ENCODE measurements around the gene EML1. TPM values are rescaled to one million over a fixed set of nuclear protein-coding genes. Genes with fewer than 3 reads are reported as not detected.

EML1 gene
- total RNA-seq, 3 donors from 2014 or later (not counting 1 experiment from before 2014, with no cell fraction given), result not detected

GRCh38 chr14:99938896-99939295, 145.7 kb downstream of the EML1 start:
- Mint-ChIP-seq H3K4me1 (no peaks in the 10 kb centered on the region), H3K27me3 (ENCODE audit: low read depth in 2 of 2) (peaks cover 8 to 11% of the 10 kb centered on the region in 2 donors), H3K27ac (no peak overlapping the region), H3K36me3 (no peaks in the 10 kb centered on the region), H3K9me3 (no peaks in the 10 kb centered on the region), H3K4me3 (no peak overlapping the region)
- H3K27me3 ChIP-seq (ENCODE audit: control insufficient read depth, insufficient read depth, low read length), result no peaks in the 10 kb centered on the region
- DNase-seq (no peak), ATAC-seq (no peak)
- intact Hi-C loops (cut with micrococcal nuclease), result no loop called here
- no peak overlapping the region for H3K4me3 ChIP-seq (ENCODE audit: low read length)
- 93% methylated on average over 15 of the region's 15 CpGs for WGBS (ENCODE audit: insufficient coverage)
- H3K4me1 ChIP-seq (ENCODE audit: control insufficient read depth, insufficient read depth, low read length), result no peaks in the 10 kb centered on the region
- no peak overlapping the region for H3K27ac ChIP-seq (ENCODE audit: low read length)
- no peaks in the 10 kb centered on the region for H3K9me3 ChIP-seq (ENCODE audit: control insufficient read depth, insufficient read depth, low read length)
- no peaks in the 10 kb centered on the region for H3K36me3 ChIP-seq (ENCODE audit: control insufficient read depth, insufficient read depth, low read length)
- no peak for TF ChIP-seq CTCF (IDR thresholded peaks at IDR 0.05)

GRCh38 chr14:99939421-99939820, 146.2 kb downstream of the EML1 start:
- Histone ChIP-seq H3K36me3 (ENCODE audit: control insufficient read depth, insufficient read depth, low read length) (no peaks in the 10 kb centered on the region), H3K4me3 (ENCODE audit: low read length) (no peak overlapping the region), H3K4me1 (ENCODE audit: control insufficient read depth, insufficient read depth, low read length) (no peaks in the 10 kb centered on the region), H3K27ac (ENCODE audit: low read length) (no peak overlapping the region), H3K27me3 (ENCODE audit: control insufficient read depth, insufficient read depth, low read length) (no peaks in the 10 kb centered on the region), H3K9me3 (ENCODE audit: control insufficient read depth, insufficient read depth, low read length) (no peaks in the 10 kb centered on the region)
- no peak for ATAC-seq
- TF ChIP-seq CTCF (IDR thresholded peaks at IDR 0.05), result no peak
- no peak overlapping the region for H3K27ac Mint-ChIP-seq
- intact Hi-C loops (cut with micrococcal nuclease), result no loop called here
- no peak overlapping the region for H3K4me3 Mint-ChIP-seq
- H3K4me1 Mint-ChIP-seq, result no peaks in the 10 kb centered on the region
- H3K27me3 Mint-ChIP-seq (ENCODE audit: low read depth in 2 of 2), result peaks cover 8 to 15% of the 10 kb centered on the region in 2 donors
- H3K9me3 Mint-ChIP-seq, result no peaks in the 10 kb centered on the region
- 81% methylated on average over 17 of the region's 17 CpGs for WGBS (ENCODE audit: insufficient coverage)
- no peak for DNase-seq
- no peaks in the 10 kb centered on the region for H3K36me3 Mint-ChIP-seq

DNA sequence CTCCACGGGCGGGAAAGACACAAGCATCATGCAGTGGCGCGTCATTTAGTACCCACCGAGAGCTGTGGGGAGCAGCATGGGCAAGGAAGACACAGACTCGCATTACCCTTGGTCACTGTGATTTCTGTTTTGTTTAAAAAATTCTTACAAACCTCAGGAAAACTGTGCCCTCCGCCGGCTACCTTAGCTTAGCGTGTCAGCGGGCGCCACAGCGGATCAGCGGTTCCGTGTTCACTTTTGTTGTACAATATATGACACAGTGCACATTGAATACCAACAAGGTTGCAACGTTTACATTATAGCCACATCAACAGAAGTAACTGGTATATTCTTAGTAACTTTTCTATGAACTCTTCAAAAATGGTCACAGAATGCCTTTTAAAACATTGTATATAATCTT, 146.9 kb downstream of the EML1 start:
- H3K27me3 Mint-ChIP-seq (ENCODE audit: low read depth in 2 of 2), result peaks cover 8 to 17% of the 10 kb centered on the region in 2 donors
- H3K4me3 Mint-ChIP-seq, result no peak overlapping the region
- 91% methylated on average over 15 of the region's 15 CpGs for WGBS (ENCODE audit: insufficient coverage)
- H3K9me3 Mint-ChIP-seq, result no peaks in the 10 kb centered on the region
- no peak overlapping the region for H3K4me3 ChIP-seq (ENCODE audit: low read length)
- no peaks in the 10 kb centered on the region for H3K27me3 ChIP-seq (ENCODE audit: control insufficient read depth, insufficient read depth, low read length)
- no peaks in the 10 kb centered on the region for H3K36me3 ChIP-seq (ENCODE audit: control insufficient read depth, insufficient read depth, low read length)
- TF ChIP-seq CTCF (IDR thresholded peaks at IDR 0.05), result no peak
- H3K4me1 Mint-ChIP-seq, result no peaks in the 10 kb centered on the region
- H3K27ac Mint-ChIP-seq, result no peak overlapping the region
- no peaks in the 10 kb centered on the region for H3K4me1 ChIP-seq (ENCODE audit: control insufficient read depth, insufficient read depth, low read length)
- no peak for ATAC-seq
- H3K36me3 Mint-ChIP-seq, result no peaks in the 10 kb centered on the region
- intact Hi-C loops (cut with micrococcal nuclease), result no loop called here
- no peak for DNase-seq
- no peaks in the 10 kb centered on the region for H3K9me3 ChIP-seq (ENCODE audit: control insufficient read depth, insufficient read depth, low read length)
- H3K27ac ChIP-seq (ENCODE audit: low read length), result no peak overlapping the region

GRCh38 chr14:99941211-99941610, 148.0 kb downstream of the EML1 start:
- Mint-ChIP-seq H3K9me3 (no peaks in the 10 kb centered on the region), H3K4me3 (no peak overlapping the region), H3K4me1 (peaks cover 0 to 1% of the 10 kb centered on the region in 2 donors), H3K27ac (no peak overlapping the region), H3K27me3 (ENCODE audit: low read depth in 2 of 2) (peaks cover 8 to 17% of the 10 kb centered on the region in 2 donors), H3K36me3 (no peaks in the 10 kb centered on the region)
- WGBS (ENCODE audit: insufficient coverage), result 100% methylated on average over 1 of the region's 1 CpG
- ATAC-seq, result no peak
- Histone ChIP-seq H3K4me1 (ENCODE audit: control insufficient read depth, insufficient read depth, low read length) (peaks cover 2% of the 10 kb centered on the region), H3K4me3 (ENCODE audit: low read length) (no peak overlapping the region), H3K9me3 (ENCODE audit: control insufficient read depth, insufficient read depth, low read length) (no peaks in the 10 kb centered on the region), H3K27ac (ENCODE audit: low read length) (no peak overlapping the region), H3K36me3 (ENCODE audit: control insufficient read depth, insufficient read depth, low read length) (no peaks in the 10 kb centered on the region), H3K27me3 (ENCODE audit: control insufficient read depth, insufficient read depth, low read length) (peaks cover 2% of the 10 kb centered on the region)
- TF ChIP-seq CTCF (IDR thresholded peaks at IDR 0.05), result no peak
- intact Hi-C loops (cut with micrococcal nuclease), result no loop called here
- no peak for DNase-seq

Measured in natural killer cell (primary cell).